M059J (cell line): Measurements from ENCODE around the gene FGR. TPM values are rescaled to one million over a fixed set of nuclear protein-coding genes. Genes with fewer than 3 reads are reported as not detected.
"Not testable (repeated sequence)": the region's sequence is repeated elsewhere in the genome, so short reads cannot be mapped to it uniquely, and the experiment has no call there.

Experiments
- DNase-seq: peaks from one replicate; pipeline ENCODE4 v3.0.0-alpha.2; 2012; ENCODE audit warnings: low read depth
- total RNA-seq: library from RNA; depleted of rRNA; stranded (reverse); fragments of >200 nt; shearing (Covaris generic); gene quantifications from 2 replicates; pipeline ENCODE4 v1.2.3, GENCODE V29; 2014; rRNA removed

FGR gene
- total RNA-seq, result 0.17 TPM in 1 of 2 replicates, not detected in the other

GRCh38 chr1:27634985-27635367, at the start of gene FGR:
Gene FGR, minus strand, starts transcription at chr1:27635185. Its CDS starts 11,269 bp downstream, at chr1:27623916.
- DNase-seq, result no peak

GRCh38 chr1:27684176-27684575, 49.2 kb upstream of the FGR start:
- DNase-seq, result no peak

- DNase-seq, result no peak
Observed at GRCh38 chr1:27682351-27682944, 47.5 kb upstream of the FGR start.

- DNase-seq, result not testable (repeated sequence)
Observed at GRCh38 chr1:27681580-27681979, 46.6 kb upstream of the FGR start.

GRCh38 chr1:27680225-27680791, 45.3 kb upstream of the FGR start:
- DNase-seq, result not testable (repeated sequence)

GRCh38 chr1:27678747-27679146, 43.8 kb upstream of the FGR start:
- DNase-seq, result no peak

GRCh38 chr1:27676410-27676809, 41.4 kb upstream of the FGR start:
- DNase-seq, result no peak

GRCh38 chr1:27672750-27673112, 37.7 kb upstream of the FGR start:
- peak; percentile 76 for DNase-seq

GRCh38 chr1:27671964-27672749, 37.2 kb upstream of the FGR start, which contains the start of gene IFI6:
Gene IFI6, minus strand, starts transcription at chr1:27672192. Its CDS starts 2,878 bp downstream, at chr1:27669314.
- peak; percentile 99 for DNase-seq

GRCh38 chr1:27669876-27670275, 34.9 kb upstream of the FGR start:
- DNase-seq, result no peak

- DNase-seq, result peak; percentile 43
Observed at GRCh38 chr1:27668808-27669723, 34.1 kb upstream of the FGR start.

- no peak for DNase-seq
Observed at GRCh38 chr1:27668121-27668807, 33.3 kb upstream of the FGR start.

GRCh38 chr1:27666791-27667254, 31.8 kb upstream of the FGR start:
- peak; percentile 66 for DNase-seq

- DNase-seq, result peak; percentile 56
Observed at GRCh38 chr1:27666294-27666693, 31.3 kb upstream of the FGR start.

- peak; percentile 81 for DNase-seq
Observed at GRCh38 chr1:27665016-27665651, 30.1 kb upstream of the FGR start.

GRCh38 chr1:27664291-27664690, 29.3 kb upstream of the FGR start:
- DNase-seq, result peak; percentile 74

- DNase-seq, result peak; percentile 88
Observed at GRCh38 chr1:27662707-27663393, 27.9 kb upstream of the FGR start.

- DNase-seq, result no peak
Observed at GRCh38 chr1:27662261-27662660, 27.3 kb upstream of the FGR start.

GRCh38 chr1:27661412-27662075, 26.6 kb upstream of the FGR start:
- DNase-seq, result no peak
